Prostate gland (tissue), 2 donors: ENCODE measurements around the gene NBAS.

Experiments
- POLR2A ChIP-seq: fragments of 450-650 bp; IDR thresholded peaks from one replicate; pipeline ENCODE4 v1.6.1; 2016; ENCODE audit warnings: antibody characterized with exemption, mild to moderate bottlenecking
- TF ChIP-seq, protein P1 (sequence below), 4 experiments: fragments of 200-600 bp in 2 of 4; fragments of 450-650 bp in 2 of 4; sonication (generic) in 2 of 4; IDR thresholded peaks; 1 replicate in 3 of 4; 2 replicates in 1 of 4; pipeline ENCODE4 v1.5.1; 2016 to 2019; ENCODE audit warnings: antibody characterized with exemption in 4 of 4, mild to moderate bottlenecking in 2 of 4, moderate library complexity in 2 of 4

DNA sequence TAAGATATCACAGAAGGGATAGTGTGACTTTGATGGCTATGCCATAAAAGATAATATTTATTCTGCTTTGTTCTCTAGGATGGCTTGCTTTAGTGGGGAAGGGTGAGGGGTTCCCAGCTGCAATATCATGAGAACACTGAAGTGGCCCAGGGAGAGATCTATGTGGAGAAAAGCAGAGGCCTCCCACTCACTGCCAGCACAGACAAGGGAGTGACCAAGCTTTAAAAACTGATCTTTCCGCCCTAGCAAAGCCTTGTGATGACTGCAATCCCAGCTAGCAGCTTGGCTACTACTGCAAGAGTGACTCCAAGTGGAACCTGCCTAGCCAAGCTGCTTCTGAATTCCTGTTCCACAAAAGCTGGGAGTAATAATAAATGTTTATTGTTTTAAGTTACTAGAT lies 22.7 kb upstream of the NBAS start:
- TF ChIP-seq, protein P1, sequence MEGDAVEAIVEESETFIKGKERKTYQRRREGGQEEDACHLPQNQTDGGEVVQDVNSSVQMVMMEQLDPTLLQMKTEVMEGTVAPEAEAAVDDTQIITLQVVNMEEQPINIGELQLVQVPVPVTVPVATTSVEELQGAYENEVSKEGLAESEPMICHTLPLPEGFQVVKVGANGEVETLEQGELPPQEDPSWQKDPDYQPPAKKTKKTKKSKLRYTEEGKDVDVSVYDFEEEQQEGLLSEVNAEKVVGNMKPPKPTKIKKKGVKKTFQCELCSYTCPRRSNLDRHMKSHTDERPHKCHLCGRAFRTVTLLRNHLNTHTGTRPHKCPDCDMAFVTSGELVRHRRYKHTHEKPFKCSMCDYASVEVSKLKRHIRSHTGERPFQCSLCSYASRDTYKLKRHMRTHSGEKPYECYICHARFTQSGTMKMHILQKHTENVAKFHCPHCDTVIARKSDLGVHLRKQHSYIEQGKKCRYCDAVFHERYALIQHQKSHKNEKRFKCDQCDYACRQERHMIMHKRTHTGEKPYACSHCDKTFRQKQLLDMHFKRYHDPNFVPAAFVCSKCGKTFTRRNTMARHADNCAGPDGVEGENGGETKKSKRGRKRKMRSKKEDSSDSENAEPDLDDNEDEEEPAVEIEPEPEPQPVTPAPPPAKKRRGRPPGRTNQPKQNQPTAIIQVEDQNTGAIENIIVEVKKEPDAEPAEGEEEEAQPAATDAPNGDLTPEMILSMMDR (IDR thresholded peaks at IDR 0.05), result no peak
- TF ChIP-seq POLR2A, result no peak
